Nephron (organoid): ENCODE data around the gene MYL5.

Source experiments
- H3K27ac Mint-ChIP-seq, 3 experiments: 2 replicates each; pipeline ENCODE4 v1.8.0; 2020; ENCODE audit warnings: mixed read lengths in 3 of 3, mild to moderate bottlenecking in 2 of 3, moderate library complexity in 1 of 3
- H3K27me3 Mint-ChIP-seq: 2 replicates; pipeline ENCODE4 v1.8.0; 2021; ENCODE audit warnings: low read depth, mild to moderate bottlenecking, moderate library complexity, mixed read lengths
- H3K36me3 Mint-ChIP-seq: 2 replicates; pipeline ENCODE4 v1.8.0; 2020; ENCODE audit warnings: low read depth, mixed read lengths
- H3K4me1 Mint-ChIP-seq: 2 replicates; pipeline ENCODE4 v1.8.0; 2020; ENCODE audit warnings: mixed read lengths
- H3K4me3 Mint-ChIP-seq, 3 experiments: 2 replicates each; pipeline ENCODE4 v1.8.0; 2020; ENCODE audit warnings: mild to moderate bottlenecking in 3 of 3, mixed read lengths in 3 of 3, moderate library complexity in 2 of 3
- H3K9me3 Mint-ChIP-seq: 2 replicates; pipeline ENCODE4 v1.8.0; 2020; ENCODE audit warnings: mixed read lengths
- CTCF ChIP-seq, 3 experiments: fragments of 200-600 bp; sonication (generic); IDR thresholded peaks; one replicate each; pipeline ENCODE4 v1.5.0; 2021; ENCODE audit warnings: antibody characterized with exemption in 3 of 3; ENCODE audit not compliant: unreplicated experiment in 3 of 3

MYL5 gene

GRCh38 chr4:685679-686412, 11.5 kb downstream of the MYL5 start:
- no peak for TF ChIP-seq CTCF (IDR thresholded peaks at IDR 0.05; ENCODE audit: unreplicated experiment in 3 of 3)
- Mint-ChIP-seq H3K4me1 (peaks cover 19% of the 10 kb centered on the region), H3K36me3 (no peaks in the 10 kb centered on the region), H3K9me3 (no peaks in the 10 kb centered on the region), H3K27ac (no peak overlapping the region), H3K4me3 (no peak overlapping the region), H3K27me3 (no peaks in the 10 kb centered on the region)

GRCh38 chr4:686413-687040, 12.2 kb downstream of the MYL5 start:
- no peak for TF ChIP-seq CTCF (IDR thresholded peaks at IDR 0.05; ENCODE audit: unreplicated experiment in 3 of 3)
- H3K36me3 Mint-ChIP-seq: no peaks in the 10 kb centered on the region

GRCh38 chr4:687048-687970, 13.0 kb downstream of the MYL5 start:
- Mint-ChIP-seq H3K9me3 (no peaks in the 10 kb centered on the region), H3K36me3 (no peaks in the 10 kb centered on the region), H3K4me1 (peaks cover 19% of the 10 kb centered on the region), H3K4me3 (peak overlapping the region; percentile 3 to 74 (median 62)), H3K27ac (no peak overlapping the region), H3K27me3 (no peaks in the 10 kb centered on the region)
- TF ChIP-seq CTCF (IDR thresholded peaks at IDR 0.05; ENCODE audit: unreplicated experiment in 3 of 3): no peak

More at GRCh38 chr4:686413-687040, 12.2 kb downstream of the MYL5 start:
- no peaks in the 10 kb centered on the region for H3K27me3 Mint-ChIP-seq
- no peaks in the 10 kb centered on the region for H3K9me3 Mint-ChIP-seq
- no peak overlapping the region for H3K27ac Mint-ChIP-seq
- no peak overlapping the region for H3K4me3 Mint-ChIP-seq
- H3K4me1 Mint-ChIP-seq: peaks cover 19% of the 10 kb centered on the region

GRCh38 chr4:687971-688853, 13.9 kb downstream of the MYL5 start:
- TF ChIP-seq CTCF (IDR thresholded peaks at IDR 0.05; ENCODE audit: unreplicated experiment in 3 of 3): no peak
- Mint-ChIP-seq H3K4me1 (peaks cover 19% of the 10 kb centered on the region), H3K27me3 (no peaks in the 10 kb centered on the region), H3K4me3 (peak overlapping the region; percentile 3 to 74 (median 62)), H3K9me3 (no peaks in the 10 kb centered on the region), H3K27ac (no peak overlapping the region), H3K36me3 (no peaks in the 10 kb centered on the region)

- TF ChIP-seq CTCF (IDR thresholded peaks at IDR 0.05; ENCODE audit: unreplicated experiment in 3 of 3): no peak
- Mint-ChIP-seq H3K27ac (no peak within 1 kb of the TSS), H3K27me3 (no peaks in the 10 kb centered on the region), H3K9me3 (no peaks in the 10 kb centered on the region), H3K4me1 (peaks cover 13% of the 10 kb centered on the region), H3K36me3 (no peaks in the 10 kb centered on the region), H3K4me3 (peak within 1 kb of the TSS; percentile 3 to 74 (median 62))
Observed at GRCh38 chr4:688854-689681, 14.7 kb downstream of the MYL5 start, which contains the start of gene SLC49A3. TSS of gene SLC49A3 (minus strand) at chr4:689151. CDS start at chr4:689127, 24 bp downstream.
